H1 (cell line): Measurements from ENCODE around the gene ACKR3.

Experiments
- POLR2AphosphoS5 ChIP-seq: IDR thresholded peaks from 2 replicates; pipeline ENCODE4 v1.6.1; 2011; ENCODE audit warnings: low read depth, low read length
- RFX5 ChIP-seq: IDR thresholded peaks from 2 replicates; pipeline ENCODE4 v1.6.1; 2011; ENCODE audit warnings: low read depth, low read length, improper control_type of control experiment, borderline replicate concordance
- SIX5 ChIP-seq: IDR thresholded peaks from 2 replicates; pipeline ENCODE4 v1.6.1; 2011; ENCODE audit warnings: mild to moderate bottlenecking, low read depth, low read length

GRCh38 chr2:236621786-236622185 is 52.2 kb downstream of the ACKR3 start:
- no peak for TF ChIP-seq POLR2AphosphoS5
- no peak for TF ChIP-seq SIX5
- no peak for TF ChIP-seq RFX5
